Left lung (tissue), 10 donors: ENCODE results near the gene SLC25A6. TPM values are rescaled to one million over a fixed set of nuclear protein-coding genes. Genes with fewer than 3 reads are reported as not detected.
A peak's percentile ranks its signal among the peaks of the same experiment; 100 is the strongest.

Experiments used
- ATAC-seq: fragments of 200-7000 bp; cut with Tn5 transposase; one replicate; pipeline ENCODE4 v1.9.1; 2020; ENCODE audit warnings: moderate library complexity
- DNase-seq, 4 donors: peaks; one replicate each; pipeline ENCODE4 v3.0.0-alpha.2; 2013 to 2020
- H3K27ac ChIP-seq, 2 donors: fragments of 200-600 bp; sonication (generic) in 1 of 2; one replicate each; pipeline versions ENCODE4 v1.5.0 to v1.8.0; 2020 to 2021
- H3K27me3 ChIP-seq, 2 donors: fragments of 200-600 bp; sonication (generic) in 1 of 2; one replicate each; pipeline versions ENCODE4 v1.5.0 to v1.8.0; 2020 to 2021
- H3K36me3 ChIP-seq, 2 donors: fragments of 200-600 bp; sonication (generic) in 1 of 2; one replicate each; pipeline versions ENCODE4 v1.5.0 to v1.8.0; 2020 to 2021
- H3K4me1 ChIP-seq, 2 donors: fragments of 200-600 bp; one replicate each; pipeline ENCODE4 v1.8.0; 2021
- H3K4me3 ChIP-seq, 2 donors: fragments of 200-600 bp; sonication (generic) in 1 of 2; one replicate each; pipeline versions ENCODE4 v1.5.0 to v1.8.0; 2020 to 2021; ENCODE audit warnings: mild to moderate bottlenecking in 1 of 2
- H3K9me3 ChIP-seq, 2 donors: fragments of 200-600 bp; sonication (generic) in 1 of 2; one replicate each; pipeline versions ENCODE4 v1.5.0 to v1.8.0; 2020 to 2021
- CTCF ChIP-seq, 2 donors: fragments of 200-600 bp; sonication (generic) in 1 of 2; IDR thresholded peaks; one replicate each; pipeline versions ENCODE4 v1.5.0 to v1.8.0; 2021; ENCODE audit warnings: antibody characterized with exemption in 2 of 2
- intact Hi-C, 2 donors: fragments of 100-400 bp; cut with DNase I; formaldehyde crosslinking; loops; one replicate each; pipeline versions ENCODE4 v1.11.2 to v1.14.2; 2022
- polyA plus RNA-seq, 6 donors: library from polyadenylated mRNA; unstranded; fragments of 120-200 nt; gene quantifications; one replicate each; pipeline ENCODE4 v1.2.1, GENCODE V29; 2013; ENCODE audit not compliant: insufficient read length in 6 of 6
- total RNA-seq, 2 donors: library from RNA; stranded (reverse); fragmentation: NEBNext Ultra II Directional; extraction: Animal tissue kit (Norgen Biotek cat#: 25700); gene quantifications; one replicate each; pipeline ENCODE4 v1.2.1, GENCODE V29; 2021
- donor health status: DM: no; HTN: yes; CAD: no.
- donor health status: DM: no; HTN: no; CAD: no.

Gene SLC25A6
- total and polyA plus RNA-seq, 8 donors = 285 to 559 (median 392) TPM

DNA sequence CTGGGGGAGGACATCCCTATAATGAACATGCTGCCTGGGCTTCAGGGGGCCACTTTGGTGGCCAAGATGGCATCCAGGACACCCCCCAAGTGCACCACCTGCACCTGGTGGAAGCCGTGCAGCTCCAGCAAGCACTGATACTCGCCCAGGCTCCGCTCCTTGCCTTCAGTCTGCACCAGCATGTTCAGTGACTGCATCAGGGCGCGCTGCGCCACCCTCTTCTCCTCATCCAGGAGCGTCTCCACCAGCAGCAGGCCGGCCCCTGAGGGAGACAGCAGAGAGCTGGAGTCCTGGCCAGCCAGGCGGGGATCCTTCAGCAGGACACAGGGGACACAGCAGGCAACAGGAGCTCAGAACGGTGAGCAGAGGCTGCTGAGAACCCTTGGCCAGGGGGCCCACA is 11.3 kb upstream of the SLC25A6 start:
- Histone ChIP-seq H3K36me3 (peaks cover 0 to 87% of the 10 kb centered on the region in 2 donors), H3K27me3 (no peaks in the 10 kb centered on the region), H3K4me1 (no peaks in the 10 kb centered on the region), H3K9me3 (no peaks in the 10 kb centered on the region), H3K27ac (no peak overlapping the region), H3K4me3 (no peak overlapping the region)
- DNase-seq (peak in 2 of 4 donors; percentile 13 to 67), ATAC-seq (no peak)
- intact Hi-C loops = no loop called here
- TF ChIP-seq CTCF (IDR thresholded peaks at IDR 0.05) = no peak

GRCh38 chrX:1401611-1402430 is 9.9 kb upstream of the SLC25A6 start:
- H3K27me3 ChIP-seq = no peaks in the 10 kb centered on the region
- TF ChIP-seq CTCF (IDR thresholded peaks at IDR 0.05) = no peak
- intact Hi-C loops = no loop called here
- H3K9me3 ChIP-seq = no peaks in the 10 kb centered on the region
- peak; percentile 16 for ATAC-seq
- H3K27ac ChIP-seq = no peak overlapping the region
- no peaks in the 10 kb centered on the region for H3K4me1 ChIP-seq
- no peak overlapping the region for H3K4me3 ChIP-seq
- peaks cover 0 to 82% of the 10 kb centered on the region in 2 donors for H3K36me3 ChIP-seq
- peak in 2 of 4 donors; percentile 30 to 68 for DNase-seq

GRCh38 chrX:1400742-1401471 is 9.0 kb upstream of the SLC25A6 start:
- ATAC-seq (no peak), DNase-seq (peak in 2 of 4 donors; percentile 24 to 54)
- no peaks in the 10 kb centered on the region for H3K27me3 ChIP-seq
- no peaks in the 10 kb centered on the region for H3K4me1 ChIP-seq
- no peak overlapping the region for H3K4me3 ChIP-seq
- TF ChIP-seq CTCF (IDR thresholded peaks at IDR 0.05) = no peak
- peaks cover 0 to 80% of the 10 kb centered on the region in 2 donors for H3K36me3 ChIP-seq
- H3K27ac ChIP-seq = no peak overlapping the region
- H3K9me3 ChIP-seq = no peaks in the 10 kb centered on the region
- intact Hi-C loops = no loop called here

DNA sequence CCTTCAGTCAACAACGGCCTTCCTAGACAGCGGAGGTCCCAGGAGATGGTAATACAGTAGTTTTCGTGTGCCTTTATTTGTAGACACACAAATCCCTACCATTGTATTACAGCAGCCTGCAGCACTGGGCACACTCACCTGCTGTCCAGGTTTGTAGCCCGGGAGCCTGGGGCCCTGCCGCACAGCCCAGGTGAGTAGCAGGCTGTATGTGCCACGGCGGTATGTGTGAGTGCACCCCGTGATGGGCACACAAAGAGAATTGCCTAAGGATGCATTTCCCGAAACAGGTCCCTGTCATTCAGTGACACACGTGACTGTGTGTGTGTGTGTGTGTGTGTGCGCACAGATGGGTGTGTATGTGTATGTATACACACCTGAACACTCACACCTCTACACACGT is 8.1 kb upstream of the SLC25A6 start:
- no peak for ATAC-seq
- H3K27ac ChIP-seq = no peak overlapping the region
- peaks cover 0 to 72% of the 10 kb centered on the region in 2 donors for H3K36me3 ChIP-seq
- DNase-seq = peak in 2 of 4 donors; percentile 11 to 26
- TF ChIP-seq CTCF (IDR thresholded peaks at IDR 0.05) = no peak
- intact Hi-C loops = no loop called here
- no peaks in the 10 kb centered on the region for H3K9me3 ChIP-seq
- H3K27me3 ChIP-seq = no peaks in the 10 kb centered on the region
- H3K4me1 ChIP-seq = peaks cover 0 to 2% of the 10 kb centered on the region in 2 donors
- H3K4me3 ChIP-seq = no peak overlapping the region
